Lung (tissue), 12 donors: Measurements from ENCODE around the gene GDF15. TPM values are rescaled to one million over a fixed set of nuclear protein-coding genes. Genes with fewer than 3 reads are reported as not detected.

ENCODE experiments used
- ATAC-seq: fragments of 200-7000 bp; cut with Tn5 transposase; one replicate; pipeline ENCODE4 v1.9.1; 2020; ENCODE audit warnings: moderate number of reproducible peaks; ENCODE audit not compliant: insufficient read depth, low FRiP score
- DNase-seq, 3 donors: peaks; one replicate each; pipeline ENCODE4 v3.0.0-alpha.2; 2013 to 2017
- H3K27ac ChIP-seq, 2 donors: one replicate each; pipeline ENCODE4 v1.5.1; 2013; ENCODE audit warnings: mild to moderate bottlenecking in 2 of 2, moderate library complexity in 2 of 2, control low read depth in 1 of 2, inconsistent platforms in 1 of 2, low read depth in 1 of 2, low read length in 1 of 2
- H3K27me3 ChIP-seq, 3 donors: one replicate each; pipeline ENCODE4 v1.5.1; 2013; ENCODE audit warnings: low read length in 2 of 3; ENCODE audit not compliant: control insufficient read depth in 3 of 3, insufficient read depth in 3 of 3
- H3K36me3 ChIP-seq, 4 donors: one replicate each; pipeline ENCODE4 v1.5.1; 2013; ENCODE audit warnings: low read length in 4 of 4, mild to moderate bottlenecking in 1 of 4, moderate library complexity in 1 of 4; ENCODE audit not compliant: control insufficient read depth in 4 of 4, insufficient read depth in 4 of 4
- H3K4me1 ChIP-seq, 5 donors: one replicate each; pipeline ENCODE4 v1.5.1; 2013; ENCODE audit warnings: low read length in 5 of 5, mild to moderate bottlenecking in 2 of 5, moderate library complexity in 1 of 5; ENCODE audit not compliant: control insufficient read depth in 5 of 5, insufficient read depth in 5 of 5
- H3K4me3 ChIP-seq: one replicate; pipeline ENCODE4 v1.5.1; 2013; ENCODE audit warnings: mild to moderate bottlenecking, control low read depth, moderate library complexity
- H3K9ac ChIP-seq, 2 donors: one replicate each; pipeline ENCODE4 v1.5.1; 2013; ENCODE audit warnings: low read length in 2 of 2, control low read depth in 1 of 2; ENCODE audit not compliant: insufficient read depth in 1 of 2
- H3K9me3 ChIP-seq, 4 donors: one replicate each; pipeline ENCODE4 v1.5.1; 2013; ENCODE audit warnings: low read length in 3 of 4, mild to moderate bottlenecking in 1 of 4, moderate library complexity in 1 of 4; ENCODE audit not compliant: control insufficient read depth in 4 of 4, insufficient read depth in 3 of 4
- WGBS, 2 donors: extraction: QIAGEN DNeasy Blood & Tissue Kit; methylation state at CpG; one replicate each; pipeline ENCODE4 v1.1.7; 2013; 5-methylcytosine and 5-hydroxymethylcytosine counted together
- polyA plus RNA-seq, 2 donors: library from polyadenylated mRNA; stranded (reverse); fragments of 200-250 nt; gene quantifications; one replicate each; pipeline ENCODE4 v1.2.1, GENCODE V29; 2013
- total RNA-seq, 2 donors: library from RNA; depleted of rRNA in 1 of 2; stranded (reverse); fragments of >200 nt in 1 of 2; gene quantifications; one replicate each; pipeline ENCODE4 v1.2.1, GENCODE V29; 2014 to 2021
- TF ChIP-seq, protein P1 (sequence below): IDR thresholded peaks from 2 replicates; pipeline ENCODE4 v1.5.1; 2012; ENCODE audit warnings: mild to moderate bottlenecking; ENCODE audit errors: control extremely low read depth, extremely low read depth
- donor health status: control.
- donor health status: control.
- donor health status: Bipolar disorder and iron deficiency.
- donor health status: healthy.
- donor health status: DM: yes; HTN: yes; CAD: no.

Gene GDF15
- total and polyA plus RNA-seq, 4 donors: 45.4 to 119 (median 56.8) TPM

DNA sequence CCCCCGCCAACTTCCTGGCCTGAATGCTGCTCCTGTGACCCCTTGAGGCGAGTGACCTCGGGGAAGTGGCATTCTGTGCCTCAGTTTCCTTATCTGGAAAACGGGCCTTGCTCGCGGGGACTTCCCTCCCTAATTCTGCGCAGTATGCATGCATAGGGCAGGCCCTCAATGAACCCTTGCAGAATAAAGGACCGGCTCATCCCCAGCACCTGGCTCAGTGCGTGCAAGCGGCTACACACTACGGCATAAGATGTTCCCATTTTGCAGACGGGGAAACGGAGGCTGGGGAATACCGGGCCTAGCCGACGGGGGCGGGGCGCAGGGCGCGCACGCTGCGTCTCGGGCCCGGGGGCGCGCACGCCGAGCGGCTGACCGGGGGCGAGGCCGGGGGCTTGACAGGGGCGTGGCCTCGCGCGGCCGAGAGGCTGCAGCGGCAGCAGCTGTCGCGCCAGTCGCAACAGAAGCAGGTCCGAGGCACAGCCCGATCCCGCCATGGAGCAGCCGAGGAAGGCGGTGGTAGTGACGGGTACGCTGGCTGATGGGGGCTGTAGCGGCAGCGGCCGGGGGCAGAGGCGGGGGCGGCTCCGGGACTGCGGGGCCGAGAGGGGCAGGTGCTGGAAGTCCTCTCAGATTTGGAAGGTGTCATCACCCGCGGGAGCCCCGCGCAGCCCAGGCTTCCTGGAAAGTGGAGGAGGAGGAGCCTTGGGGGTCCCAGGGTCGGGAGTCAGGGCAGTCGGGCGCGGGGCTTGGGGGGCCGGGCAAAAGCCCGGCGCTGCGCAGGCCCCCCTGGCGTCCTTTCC lies 45.6 kb upstream of the GDF15 start, which contains the start of gene PGPEP1:
Gene PGPEP1 (plus strand): TSS at position 409 of the 800 bp plus-strand sequence. CDS start 84 bp downstream, at position 493.
- Histone ChIP-seq H3K9me3 (no peaks in the 10 kb centered on the region), H3K27ac (peak within 1 kb of the TSS; percentile 72 to 87), H3K36me3 (peaks cover 0 to 3% (median 0%) of the 10 kb centered on the region in 4 donors), H3K4me3 (peak within 1 kb of the TSS; percentile 75), H3K9ac (peak within 1 kb of the TSS in 1 of 2 donors; percentile 82), H3K27me3 (no peaks in the 10 kb centered on the region), H3K4me1 (peaks cover 0 to 22% (median 2%) of the 10 kb centered on the region in 5 donors)
- peak; percentile 82 for ATAC-seq
- WGBS, 2 donors: 4 to 5% methylated on average over 55 to 69 of the region's 69 CpGs
- TF ChIP-seq, protein P1, sequence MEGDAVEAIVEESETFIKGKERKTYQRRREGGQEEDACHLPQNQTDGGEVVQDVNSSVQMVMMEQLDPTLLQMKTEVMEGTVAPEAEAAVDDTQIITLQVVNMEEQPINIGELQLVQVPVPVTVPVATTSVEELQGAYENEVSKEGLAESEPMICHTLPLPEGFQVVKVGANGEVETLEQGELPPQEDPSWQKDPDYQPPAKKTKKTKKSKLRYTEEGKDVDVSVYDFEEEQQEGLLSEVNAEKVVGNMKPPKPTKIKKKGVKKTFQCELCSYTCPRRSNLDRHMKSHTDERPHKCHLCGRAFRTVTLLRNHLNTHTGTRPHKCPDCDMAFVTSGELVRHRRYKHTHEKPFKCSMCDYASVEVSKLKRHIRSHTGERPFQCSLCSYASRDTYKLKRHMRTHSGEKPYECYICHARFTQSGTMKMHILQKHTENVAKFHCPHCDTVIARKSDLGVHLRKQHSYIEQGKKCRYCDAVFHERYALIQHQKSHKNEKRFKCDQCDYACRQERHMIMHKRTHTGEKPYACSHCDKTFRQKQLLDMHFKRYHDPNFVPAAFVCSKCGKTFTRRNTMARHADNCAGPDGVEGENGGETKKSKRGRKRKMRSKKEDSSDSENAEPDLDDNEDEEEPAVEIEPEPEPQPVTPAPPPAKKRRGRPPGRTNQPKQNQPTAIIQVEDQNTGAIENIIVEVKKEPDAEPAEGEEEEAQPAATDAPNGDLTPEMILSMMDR: no peak
- DNase-seq: peak; percentile 67 to 83 (median 74)

- Histone ChIP-seq H3K27ac (peak overlapping the region; percentile 72 to 87), H3K9me3 (no peaks in the 10 kb centered on the region), H3K36me3 (peaks cover 0 to 3% (median 0%) of the 10 kb centered on the region in 4 donors), H3K27me3 (no peaks in the 10 kb centered on the region), H3K9ac (no peak overlapping the region), H3K4me3 (peak overlapping the region; percentile 75), H3K4me1 (peaks cover 0 to 22% (median 2%) of the 10 kb centered on the region in 5 donors)
- DNase-seq (peak; percentile 37 to 50 (median 49)), ATAC-seq (peak; percentile 81)
- TF ChIP-seq, protein P1: no peak
- 1 to 2% methylated on average over 15 to 18 of the region's 18 CpGs for WGBS, 2 donors
Measured at GRCh38 chr19:18340990-18341868, 44.7 kb upstream of the GDF15 start.

GRCh38 chr19:18342090-18342632 lies 43.8 kb upstream of the GDF15 start:
- Histone ChIP-seq H3K9me3 (no peaks in the 10 kb centered on the region), H3K4me3 (no peak overlapping the region), H3K36me3 (peaks cover 0 to 3% (median 0%) of the 10 kb centered on the region in 4 donors), H3K4me1 (peaks cover 0 to 22% (median 2%) of the 10 kb centered on the region in 5 donors), H3K9ac (no peak overlapping the region), H3K27me3 (no peaks in the 10 kb centered on the region), H3K27ac (no peak overlapping the region)
- WGBS, 2 donors: 66 to 84% methylated on average over 8 of the region's 8 CpGs
- DNase-seq (no peak), ATAC-seq (no peak)
- TF ChIP-seq, protein P1: no peak
